ENCODE measurements around the gene NRM. TPM values are rescaled to one million over a fixed set of nuclear protein-coding genes. Genes with fewer than 3 reads are reported as not detected.

The NRM gene
- total and polyA plus RNA-seq, 2 experiments from 2014 or later, result 13.8 to 33.8 TPM

- Histone ChIP-seq H3F3A (replicated peaks; ENCODE audit: low read depth) (peaks cover 12% of the 10 kb centered on the region), H3K4me3 (no peak overlapping the region; the same call in 1 of the 2 replicates), H2AFZ (no peak overlapping the region), H3K4me1 (ENCODE audit: insufficient read depth) (peaks cover 38% of the 10 kb centered on the region), H4K20me1 (replicated peaks; ENCODE audit: insufficient read depth) (no peaks in the 10 kb centered on the region), H3K79me2 (replicated peaks; ENCODE audit: insufficient read depth) (peaks cover 8% of the 10 kb centered on the region; the same call in 1 of the 2 replicates), H3K36me3 (ENCODE audit: insufficient read depth) (no peaks in the 10 kb centered on the region), H3K27me3 (ENCODE audit: insufficient read depth) (0 out of 2 replicates have a peak, but pooled peaks cover 5% of the 10 kb centered on the region), H3K27ac (ENCODE audit: low read depth) (no peak overlapping the region), H3K4me2 (no peak overlapping the region), H3K9me2 (ENCODE audit: insufficient read depth) (no peaks in the 10 kb centered on the region)
- Mint-ChIP-seq H3K27me3 (ENCODE audit: insufficient read depth, low read depth, poor library complexity) (peaks cover 38% of the 10 kb centered on the region), H3K36me3 (ENCODE audit: low read depth) (peaks cover 18% of the 10 kb centered on the region), H3K4me1 (peaks cover 59% of the 10 kb centered on the region), H3K4me3 (peak overlapping the region; percentile 81; the same call in 2 of the 3 replicates), H3K9me3 (no peaks in the 10 kb centered on the region; the same call in 2 of the 3 replicates), H3K27ac (no peak overlapping the region)
- ATAC-seq (no peak), DNase-seq (ENCODE audit: low spot score) (no peak)
- TF ChIP-seq EZH2phosphoT487 (IDR thresholded peaks at IDR 0.05; ENCODE audit: unreplicated experiment) (no peak), CTCF (conservative IDR thresholded peaks at IDR 0.05; ENCODE audit: low read depth in 2 of 2) (no peak), ZNF114 (CRISPR knock-in tag; IDR thresholded peaks at IDR 0.05) (no peak), EZH2 (IDR thresholded peaks at IDR 0.05; ENCODE audit: low read depth, unreplicated experiment) (no peak), CREB1 (CRISPR knock-in tag; IDR thresholded peaks at IDR 0.05; ENCODE audit: low read depth) (no peak), ZNF331 (CRISPR knock-in tag; IDR thresholded peaks at IDR 0.05; ENCODE audit: low read depth) (no peak), ZNF462 (CRISPR knock-in tag; IDR thresholded peaks at IDR 0.05) (no peak), NANOG (IDR thresholded peaks at IDR 0.05; ENCODE audit: borderline replicate concordance) (no peak), ETS1 (IDR thresholded peaks at IDR 0.05) (no peak), REST (IDR thresholded peaks at IDR 0.05; ENCODE audit: unreplicated experiment) (no peak), STAT1 (IDR thresholded peaks at IDR 0.05; ENCODE audit: unreplicated experiment) (no peak), POLR2AphosphoS5 (IDR thresholded peaks at IDR 0.05; ENCODE audit: low read depth) (no peak), JUNB (IDR thresholded peaks at IDR 0.05; ENCODE audit: unreplicated experiment) (no peak)
Measured at GRCh38 chr6:30688569-30688968, 2.2 kb downstream of the NRM start.
